ENCODE results near the gene RBMS2. TPM values are rescaled to one million over a fixed set of nuclear protein-coding genes. Genes with fewer than 3 reads are reported as not detected.

Gene RBMS2
- total and polyA plus RNA-seq, 7 donors, result 8.4 to 33.0 (median 20.6) TPM

- intact Hi-C loops (cut with DNase I), result no loop called here
- TF ChIP-seq POLR2A (IDR thresholded peaks at IDR 0.05) (no peak), POLR2AphosphoS5 (IDR thresholded peaks at IDR 0.05) (no peak), EP300 (IDR thresholded peaks at IDR 0.05) (no peak)
- TF ChIP-seq, protein P1, sequence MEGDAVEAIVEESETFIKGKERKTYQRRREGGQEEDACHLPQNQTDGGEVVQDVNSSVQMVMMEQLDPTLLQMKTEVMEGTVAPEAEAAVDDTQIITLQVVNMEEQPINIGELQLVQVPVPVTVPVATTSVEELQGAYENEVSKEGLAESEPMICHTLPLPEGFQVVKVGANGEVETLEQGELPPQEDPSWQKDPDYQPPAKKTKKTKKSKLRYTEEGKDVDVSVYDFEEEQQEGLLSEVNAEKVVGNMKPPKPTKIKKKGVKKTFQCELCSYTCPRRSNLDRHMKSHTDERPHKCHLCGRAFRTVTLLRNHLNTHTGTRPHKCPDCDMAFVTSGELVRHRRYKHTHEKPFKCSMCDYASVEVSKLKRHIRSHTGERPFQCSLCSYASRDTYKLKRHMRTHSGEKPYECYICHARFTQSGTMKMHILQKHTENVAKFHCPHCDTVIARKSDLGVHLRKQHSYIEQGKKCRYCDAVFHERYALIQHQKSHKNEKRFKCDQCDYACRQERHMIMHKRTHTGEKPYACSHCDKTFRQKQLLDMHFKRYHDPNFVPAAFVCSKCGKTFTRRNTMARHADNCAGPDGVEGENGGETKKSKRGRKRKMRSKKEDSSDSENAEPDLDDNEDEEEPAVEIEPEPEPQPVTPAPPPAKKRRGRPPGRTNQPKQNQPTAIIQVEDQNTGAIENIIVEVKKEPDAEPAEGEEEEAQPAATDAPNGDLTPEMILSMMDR (IDR thresholded peaks at IDR 0.05), result no peak
- Histone ChIP-seq H3K9me3 (no peaks in the 10 kb centered on the region), H3K27me3 (no peaks in the 10 kb centered on the region), H3K27ac (no peak overlapping the region), H3K4me1 (peaks cover 0 to 69% (median 67%) of the 10 kb centered on the region in 4 donors), H3K36me3 (peaks cover 0 to 24% (median 4%) of the 10 kb centered on the region in 4 donors), H3K4me3 (no peak overlapping the region)
- no peak for DNase-seq
Observed at GRCh38 chr12:56626701-56627100, 105.1 kb downstream of the RBMS2 start.

- peak; percentile 81 for DNase-seq
- Histone ChIP-seq H3K27me3 (no peaks in the 10 kb centered on the region), H3K4me3 (peak overlapping the region; percentile 88 to 100 (median 97)), H3K4me1 (peaks cover 0 to 74% (median 71%) of the 10 kb centered on the region in 4 donors), H3K36me3 (peaks cover 0 to 10% (median 4%) of the 10 kb centered on the region in 4 donors), H3K9me3 (no peaks in the 10 kb centered on the region), H3K27ac (peak overlapping the region; percentile 96 to 98 (median 97))
- intact Hi-C loops (cut with DNase I), result no loop called here
- 1% methylated on average over 18 of the region's 18 CpGs for WGBS, 2 donors
- TF ChIP-seq EP300 (IDR thresholded peaks at IDR 0.05) (no peak), POLR2AphosphoS5 (IDR thresholded peaks at IDR 0.05) (peak in 2 of 4 donors; percentile 49 to 62)
Observed at GRCh38 chr12:56628671-56629458, 107.2 kb downstream of the RBMS2 start.

- TF ChIP-seq POLR2AphosphoS5 (IDR thresholded peaks at IDR 0.05) (no peak), POLR2A (IDR thresholded peaks at IDR 0.05) (no peak), EP300 (IDR thresholded peaks at IDR 0.05) (no peak)
- TF ChIP-seq, protein P1 (IDR thresholded peaks at IDR 0.05), result no peak
- Histone ChIP-seq H3K4me3 (peak overlapping the region; percentile 88 to 100 (median 97)), H3K27ac (peak overlapping the region; percentile 96 to 98 (median 97)), H3K36me3 (peaks cover 0 to 10% (median 4%) of the 10 kb centered on the region in 4 donors), H3K4me1 (peaks cover 0 to 74% (median 72%) of the 10 kb centered on the region in 4 donors), H3K27me3 (no peaks in the 10 kb centered on the region), H3K9me3 (no peaks in the 10 kb centered on the region)
- DNase-seq, result no peak
- intact Hi-C loops (cut with DNase I), result loop anchor here (5.0 kb wide), 1 partner anchor 57 kb away; no protein-coding TSS in a partner anchor
- 0% methylated on average over 46 of the region's 46 CpGs for WGBS, 2 donors
Observed at GRCh38 chr12:56629459-56630179, 108.0 kb downstream of the RBMS2 start.

- DNase-seq, result peak; percentile 93
- H3K27me3 ChIP-seq, result no peaks in the 10 kb centered on the region
- H3K4me3 ChIP-seq, result peak within 1 kb of the TSS; percentile 88 to 100 (median 97)
- peaks cover 0 to 10% (median 4%) of the 10 kb centered on the region in 4 donors for H3K36me3 ChIP-seq
- peaks cover 0 to 73% (median 71%) of the 10 kb centered on the region in 4 donors for H3K4me1 ChIP-seq
- intact Hi-C loops (cut with DNase I), result loop anchor here (5.0 kb wide), 1 partner anchor 58 kb away; no protein-coding TSS in a partner anchor
- peak within 1 kb of the TSS; percentile 96 to 98 (median 97) for H3K27ac ChIP-seq
- TF ChIP-seq POLR2AphosphoS5 (IDR thresholded peaks at IDR 0.05), result peak; percentile 44 to 75 (median 64)
- TF ChIP-seq, protein P1 (IDR thresholded peaks at IDR 0.05), result no peak
- peak in 1 of 4 donors; percentile 34 for TF ChIP-seq EP300 (IDR thresholded peaks at IDR 0.05)
- TF ChIP-seq POLR2A (IDR thresholded peaks at IDR 0.05), result peak in 1 of 2 donors; percentile 8
- 1% methylated on average over 31 of the region's 31 CpGs for WGBS, 2 donors
- no peaks in the 10 kb centered on the region for H3K9me3 ChIP-seq
Observed at GRCh38 chr12:56630180-56630632, 108.6 kb downstream of the RBMS2 start, which contains the start of gene BAZ2A. TSS of gene BAZ2A (minus strand) at chr12:56630326. CDS start at chr12:56617530, 12,796 bp downstream.
